Measurements from ENCODE around the gene TLN1. TPM values are rescaled to one million over a fixed set of nuclear protein-coding genes. Genes with fewer than 3 reads are reported as not detected.

TLN1 gene
- total and polyA plus RNA-seq, 2 of the 8 experiments (the other 6 are each of a cell fraction or from before 2014, with no cell fraction given): 28.1 to 90.1 TPM

GRCh38 chr9:35771534-35771933 lies 39.5 kb upstream of the TLN1 start (continued):
- no peak for TF ChIP-seq CHD7 (IDR thresholded peaks at IDR 0.05; ENCODE audit: insufficient replicate concordance, low read length)
- TF ChIP-seq POLR2A (IDR thresholded peaks at IDR 0.05; ENCODE audit: control extremely low read depth in 1 of 2, low read depth in 2 of 2, low read length in 2 of 2): no peak
- TF ChIP-seq JUN (IDR thresholded peaks at IDR 0.05; ENCODE audit: low read depth, low read length): no peak
- TF ChIP-seq SP1 (IDR thresholded peaks at IDR 0.05; ENCODE audit: low read depth, low read length): no peak
- TF ChIP-seq TAF1 (IDR thresholded peaks at IDR 0.05; ENCODE audit: low read depth, low read length): no peak
- TF ChIP-seq BRCA1 (IDR thresholded peaks at IDR 0.05; ENCODE audit: low read depth, low read length): no peak
- no peak for TF ChIP-seq RAD21 (IDR thresholded peaks at IDR 0.05 in 1 of 2, conservative IDR thresholded peaks at IDR 0.05 in 1 of 2; ENCODE audit: low read depth in 2 of 2, low read length in 2 of 2)
- no peak for TF ChIP-seq CEBPB (IDR thresholded peaks at IDR 0.05; ENCODE audit: low read depth, low read length)
